ENCODE results near the gene RNF182. TPM values are rescaled to one million over a fixed set of nuclear protein-coding genes. Genes with fewer than 3 reads are reported as not detected.

Gene RNF182
- polyA plus RNA-seq, 2 of the 4 experiments (the other 2 are of a cell fraction): 2.5 to 4.9 TPM

DNA sequence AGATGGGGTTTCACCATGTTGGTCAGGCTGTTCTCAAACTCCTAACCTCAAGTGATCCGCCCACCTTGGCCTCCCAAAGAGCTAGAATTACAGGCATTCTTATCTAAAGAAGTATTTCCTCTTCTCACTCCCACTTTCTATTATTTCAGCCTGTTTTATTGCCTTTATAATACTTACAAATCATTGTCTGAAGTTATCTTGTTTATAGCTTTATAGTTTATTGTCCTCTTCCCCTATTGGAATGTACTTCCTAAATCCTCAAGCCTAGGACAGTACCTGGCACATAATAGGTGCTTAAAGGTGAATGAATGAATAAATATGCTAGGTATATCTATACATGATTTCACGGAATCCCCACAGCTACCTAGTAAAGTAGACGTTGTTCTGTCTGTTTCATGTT is 37.8 kb upstream of the RNF182 start:
- Histone ChIP-seq H3K4me1 (no peaks in the 10 kb centered on the region), H3K4me3 (no peak overlapping the region), H3K4me2 (no peak overlapping the region), H3K27ac (no peak overlapping the region), H3K9me3 (no peaks in the 10 kb centered on the region)
- no peak for DNase-seq (ENCODE audit: low read depth in 1 of 2, low spot score in 1 of 2)
- ChIA-PET CTCF (interaction anchor here (1.8 to 2.1 kb wide), 2 partner anchors 13 to 22 kb away, joined by 7 to 11 read pairs; no protein-coding TSS in a partner anchor), POLR2A (no interaction called here)
- TF ChIP-seq CEBPB (IDR thresholded peaks at IDR 0.05) (no peak), MYC (IDR thresholded peaks at IDR 0.05; ENCODE audit: borderline replicate concordance, low read length) (no peak), FOXS1 (CRISPR knock-in tag; IDR thresholded peaks at IDR 0.05) (no peak), USF2 (IDR thresholded peaks at IDR 0.05) (no peak), HES2 (IDR thresholded peaks at IDR 0.05) (no peak), ZC3H11A (IDR thresholded peaks at IDR 0.05) (no peak), ATOH8 (CRISPR knock-in tag; IDR thresholded peaks at IDR 0.05; ENCODE audit: low read depth) (no peak)
- TF ChIP-seq, protein P1, sequence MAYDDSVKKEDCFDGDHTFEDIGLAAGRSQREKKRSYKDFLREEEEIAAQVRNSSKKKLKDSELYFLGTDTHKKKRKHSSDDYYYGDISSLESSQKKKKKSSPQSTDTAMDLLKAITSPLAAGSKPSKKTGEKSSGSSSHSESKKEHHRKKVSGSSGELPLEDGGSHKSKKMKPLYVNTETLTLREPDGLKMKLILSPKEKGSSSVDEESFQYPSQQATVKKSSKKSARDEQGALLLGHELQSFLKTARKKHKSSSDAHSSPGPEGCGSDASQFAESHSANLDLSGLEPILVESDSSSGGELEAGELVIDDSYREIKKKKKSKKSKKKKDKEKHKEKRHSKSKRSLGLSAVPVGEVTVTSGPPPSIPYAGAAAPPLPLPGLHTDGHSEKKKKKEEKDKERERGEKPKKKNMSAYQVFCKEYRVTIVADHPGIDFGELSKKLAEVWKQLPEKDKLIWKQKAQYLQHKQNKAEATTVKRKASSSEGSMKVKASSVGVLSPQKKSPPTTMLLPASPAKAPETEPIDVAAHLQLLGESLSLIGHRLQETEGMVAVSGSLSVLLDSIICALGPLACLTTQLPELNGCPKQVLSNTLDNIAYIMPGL (CRISPR knock-in tag; IDR thresholded peaks at IDR 0.05; ENCODE audit: borderline replicate concordance): no peak
- FAIRE-seq: no peak
- WGBS (ENCODE audit: missing lambda C conversion rate): 61% methylated on average over 3 of the region's 3 CpGs
- no peak for ATAC-seq

GRCh38 chr6:13892017-13892645 is 32.6 kb upstream of the RNF182 start:
- Histone ChIP-seq H3K9me3 (no peaks in the 10 kb centered on the region), H3K4me3 (no peak overlapping the region), H3K27ac (no peak overlapping the region), H3K4me1 (no peaks in the 10 kb centered on the region), H3K4me2 (no peak overlapping the region)
- ChIA-PET POLR2A (no interaction called here), CTCF (interaction anchor here (0.7 to 1.7 kb wide), 3 partner anchors 13 to 18 kb away, joined by 3 to 4 read pairs (median 3); no protein-coding TSS in a partner anchor)
- no peak for FAIRE-seq
- WGBS (ENCODE audit: missing lambda C conversion rate): 46% methylated on average over 2 of the region's 2 CpGs
- TF ChIP-seq TFCP2L1 (CRISPR knock-in tag; IDR thresholded peaks at IDR 0.05): no peak
- TF ChIP-seq CBX8 (IDR thresholded peaks at IDR 0.05): no peak
- TF ChIP-seq BHLHE40 (IDR thresholded peaks at IDR 0.05; ENCODE audit: low read depth, low read length): no peak
- no peak for TF ChIP-seq KDM1A (IDR thresholded peaks at IDR 0.05; ENCODE audit: low read depth)
- TF ChIP-seq KDM5A (IDR thresholded peaks at IDR 0.05): no peak
- no peak for TF ChIP-seq ATOH8 (CRISPR knock-in tag; IDR thresholded peaks at IDR 0.05; ENCODE audit: low read depth)
- no peak for TF ChIP-seq SMC3 (IDR thresholded peaks at IDR 0.05)
- no peak for TF ChIP-seq CHD2 (IDR thresholded peaks at IDR 0.05; ENCODE audit: low read length, partially characterized antibody)
- TF ChIP-seq, protein P2, sequence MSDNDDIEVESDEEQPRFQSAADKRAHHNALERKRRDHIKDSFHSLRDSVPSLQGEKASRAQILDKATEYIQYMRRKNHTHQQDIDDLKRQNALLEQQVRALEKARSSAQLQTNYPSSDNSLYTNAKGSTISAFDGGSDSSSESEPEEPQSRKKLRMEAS (IDR thresholded peaks at IDR 0.05): no peak
- TF ChIP-seq MAFK (IDR thresholded peaks at IDR 0.05; ENCODE audit: partially characterized antibody): no peak
- TF ChIP-seq, protein P3, sequence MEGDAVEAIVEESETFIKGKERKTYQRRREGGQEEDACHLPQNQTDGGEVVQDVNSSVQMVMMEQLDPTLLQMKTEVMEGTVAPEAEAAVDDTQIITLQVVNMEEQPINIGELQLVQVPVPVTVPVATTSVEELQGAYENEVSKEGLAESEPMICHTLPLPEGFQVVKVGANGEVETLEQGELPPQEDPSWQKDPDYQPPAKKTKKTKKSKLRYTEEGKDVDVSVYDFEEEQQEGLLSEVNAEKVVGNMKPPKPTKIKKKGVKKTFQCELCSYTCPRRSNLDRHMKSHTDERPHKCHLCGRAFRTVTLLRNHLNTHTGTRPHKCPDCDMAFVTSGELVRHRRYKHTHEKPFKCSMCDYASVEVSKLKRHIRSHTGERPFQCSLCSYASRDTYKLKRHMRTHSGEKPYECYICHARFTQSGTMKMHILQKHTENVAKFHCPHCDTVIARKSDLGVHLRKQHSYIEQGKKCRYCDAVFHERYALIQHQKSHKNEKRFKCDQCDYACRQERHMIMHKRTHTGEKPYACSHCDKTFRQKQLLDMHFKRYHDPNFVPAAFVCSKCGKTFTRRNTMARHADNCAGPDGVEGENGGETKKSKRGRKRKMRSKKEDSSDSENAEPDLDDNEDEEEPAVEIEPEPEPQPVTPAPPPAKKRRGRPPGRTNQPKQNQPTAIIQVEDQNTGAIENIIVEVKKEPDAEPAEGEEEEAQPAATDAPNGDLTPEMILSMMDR (IDR thresholded peaks at IDR 0.05): no peak
- TF ChIP-seq RAD21 (conservative IDR thresholded peaks at IDR 0.05 in 1 of 2, IDR thresholded peaks at IDR 0.05 in 1 of 2): no peak
- TF ChIP-seq NR3C1 (IDR thresholded peaks at IDR 0.05): no peak
- no peak for TF ChIP-seq POLR2A (IDR thresholded peaks at IDR 0.05; ENCODE audit: low read length)
- TF ChIP-seq CHD4 (IDR thresholded peaks at IDR 0.05; ENCODE audit: borderline replicate concordance): no peak
- TF ChIP-seq EP300 (IDR thresholded peaks at IDR 0.05): no peak
- no peak for ATAC-seq
- DNase-seq (ENCODE audit: low read depth in 1 of 2, low spot score in 1 of 2): no peak

Data from A549 (cell line).